Cardiac septum (tissue), 1 donor: ENCODE measurements around the gene MOGAT1. TPM values are rescaled to one million over a fixed set of nuclear protein-coding genes. Genes with fewer than 3 reads are reported as not detected.

Experiments used
- DNase-seq: peaks from one replicate; pipeline ENCODE4 v3.0.0-alpha.2; 2020; ENCODE audit warnings: low spot score
- intact Hi-C: fragments of 100-400 bp; cut with DNase I; formaldehyde crosslinking; loops from one replicate; pipeline ENCODE4 v1.14.0; 2022
- long read RNA-seq: library from polyadenylated mRNA; unstranded; transcript quantifications from one replicate; pipeline ENCODE4 v2.0.0, GENCODE V29; 2021
- total RNA-seq: library from RNA; stranded (reverse); fragmentation: NEBNext Ultra II Directional; extraction: Animal tissue kit (Norgen Biotek cat#: 25700); gene quantifications from one replicate; pipeline ENCODE4 v1.2.1, GENCODE V29; 2021
- donor health status: DM: no; HTN: no; CAD: no.

MOGAT1 gene
- total RNA-seq: 0.24 TPM
- long read RNA-seq: 0 reads

DNA sequence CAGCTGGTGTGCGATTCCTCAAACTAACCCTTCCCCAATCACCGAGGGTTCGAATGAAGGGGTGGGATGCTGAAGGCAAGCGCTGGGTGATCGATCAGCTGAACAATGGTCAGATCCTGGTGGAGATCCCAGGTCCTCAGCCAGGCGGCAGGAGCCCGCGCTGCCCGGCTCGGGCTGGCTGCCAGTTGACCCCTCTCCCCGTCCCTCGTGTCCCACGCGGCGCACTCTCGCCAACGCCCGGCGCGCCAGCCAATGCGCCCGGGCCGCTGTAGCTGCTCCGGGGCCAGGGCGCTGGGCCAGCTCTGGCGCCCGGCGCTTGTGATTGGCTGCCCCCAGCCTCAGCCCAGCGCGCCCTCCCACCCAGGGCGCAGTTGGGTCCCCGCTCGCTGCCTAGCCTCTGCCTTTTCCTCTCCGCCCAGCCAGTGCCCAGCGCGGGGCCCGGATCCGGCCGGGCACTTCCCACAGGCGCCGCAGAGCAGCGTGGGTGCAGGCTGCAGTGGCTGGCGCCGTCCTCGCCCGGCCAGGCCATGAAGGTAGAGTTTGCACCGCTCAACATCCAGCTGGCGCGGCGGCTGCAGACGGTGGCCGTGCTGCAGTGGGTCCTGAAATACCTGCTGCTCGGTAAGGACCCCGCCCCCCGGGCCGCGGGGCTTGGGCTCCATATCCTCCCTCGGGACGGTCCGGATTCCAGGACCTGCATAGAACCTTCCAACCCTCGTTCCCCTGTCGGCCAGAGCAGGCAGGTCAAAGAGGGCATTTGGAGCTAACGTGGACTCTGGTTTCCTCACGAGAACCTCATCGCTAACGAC lies at the start of gene MOGAT1:
MOGAT1 (plus strand) TSS at position 400 of the 809 bp plus-strand sequence; CDS start at position 528, 128 bp downstream.
- DNase-seq: peak; percentile 81
- intact Hi-C loops: no loop called here

DNA sequence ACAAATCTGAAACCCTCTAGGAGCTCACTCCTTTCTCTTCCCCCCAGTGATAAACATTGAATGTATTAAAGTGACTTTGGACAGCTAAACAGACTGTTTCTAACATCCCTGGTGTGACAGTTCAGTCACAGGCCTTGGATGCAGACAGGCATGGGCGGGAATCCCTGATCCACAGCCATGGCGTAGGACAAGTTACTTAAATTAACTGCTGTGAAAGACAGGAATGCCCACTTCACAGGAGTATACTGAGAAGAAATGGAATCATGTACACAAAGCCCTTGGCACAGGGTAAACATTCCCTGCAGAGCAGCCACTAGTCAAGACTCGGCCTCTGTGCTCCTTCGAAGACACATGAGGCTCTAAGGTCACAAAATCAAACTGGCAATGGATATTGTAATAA lies 49.6 kb upstream of the MOGAT1 start:
- no peak for DNase-seq
- intact Hi-C loops: no loop called here

DNA sequence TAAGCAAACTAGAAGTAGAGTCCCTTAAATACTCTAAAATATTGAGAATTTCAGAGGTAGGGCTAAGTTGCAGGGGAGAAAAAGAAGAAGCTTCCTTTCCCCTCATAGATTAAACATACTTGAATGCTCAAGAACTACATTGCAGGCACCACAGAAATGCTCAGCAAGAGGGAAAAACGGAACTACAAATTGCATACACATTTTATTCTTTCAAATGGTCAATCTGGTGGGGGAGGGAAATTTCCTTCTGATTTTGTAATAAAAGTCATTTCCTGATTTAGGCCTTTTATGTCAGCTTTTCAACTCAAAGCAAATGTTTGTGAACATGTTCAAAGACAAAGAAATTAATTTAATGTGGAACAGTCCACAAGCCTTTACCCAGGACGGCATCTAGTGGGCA lies 48.5 kb upstream of the MOGAT1 start:
- intact Hi-C loops: no loop called here
- DNase-seq: no peak

DNA sequence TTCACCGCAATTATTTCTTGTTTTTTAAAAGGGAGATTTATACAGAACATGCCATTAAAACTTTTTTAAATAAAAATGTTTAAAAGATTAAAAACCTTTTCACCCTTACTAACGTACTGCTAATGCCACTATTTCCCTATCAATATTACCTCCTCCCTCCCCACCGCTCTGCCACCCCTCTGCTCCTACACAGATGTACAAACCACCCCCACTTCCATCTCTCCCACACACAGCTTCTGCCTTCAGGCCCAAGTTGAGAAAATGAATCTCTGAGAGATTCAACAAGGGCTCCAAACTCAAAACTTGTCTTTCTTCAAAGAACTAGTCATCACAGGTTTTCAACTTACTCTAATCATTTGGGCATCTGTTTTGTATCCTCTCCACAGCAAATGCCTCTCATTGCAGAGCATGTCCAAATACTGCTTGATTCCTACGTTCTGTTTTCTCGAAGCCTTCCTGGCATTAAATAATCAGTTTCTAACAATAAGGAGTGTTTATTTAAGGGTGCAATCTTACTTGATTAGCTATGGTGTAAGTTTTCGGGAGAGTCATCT lies 47.6 kb upstream of the MOGAT1 start:
- intact Hi-C loops: no loop called here

DNA sequence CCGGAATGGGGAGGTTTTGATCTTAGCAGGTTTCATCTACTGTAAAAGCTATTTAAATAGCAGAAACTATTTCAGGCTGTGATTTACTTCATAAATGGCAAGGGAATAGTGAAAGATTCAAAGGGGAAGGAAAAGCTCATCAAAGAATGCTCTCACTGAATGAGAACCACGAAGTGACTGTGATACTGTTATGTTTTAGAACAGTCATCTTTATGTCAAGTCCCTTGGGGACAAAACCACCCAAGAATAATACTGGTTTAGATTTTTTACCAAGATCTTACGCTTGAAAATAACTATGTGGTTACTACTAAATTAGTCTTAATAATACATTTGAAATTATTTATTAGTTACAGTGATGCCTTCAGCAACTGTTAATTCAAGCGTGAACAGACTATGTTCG lies 43.7 kb upstream of the MOGAT1 start:
- DNase-seq: no peak
- intact Hi-C loops: no loop called here

More for the DNA sequence above, 47.6 kb upstream of the MOGAT1 start:
- DNase-seq: no peak

- intact Hi-C loops: no loop called here
- no peak for DNase-seq
These were observed 36.2 kb upstream of the MOGAT1 start for GRCh38 chr2:222635295-222635694.

GRCh38 chr2:222637067-222637466 lies 34.4 kb upstream of the MOGAT1 start:
- DNase-seq: no peak
- intact Hi-C loops: no loop called here

GRCh38 chr2:222641336-222641735 lies 30.1 kb upstream of the MOGAT1 start:
- no peak for DNase-seq
- intact Hi-C loops: no loop called here

DNA sequence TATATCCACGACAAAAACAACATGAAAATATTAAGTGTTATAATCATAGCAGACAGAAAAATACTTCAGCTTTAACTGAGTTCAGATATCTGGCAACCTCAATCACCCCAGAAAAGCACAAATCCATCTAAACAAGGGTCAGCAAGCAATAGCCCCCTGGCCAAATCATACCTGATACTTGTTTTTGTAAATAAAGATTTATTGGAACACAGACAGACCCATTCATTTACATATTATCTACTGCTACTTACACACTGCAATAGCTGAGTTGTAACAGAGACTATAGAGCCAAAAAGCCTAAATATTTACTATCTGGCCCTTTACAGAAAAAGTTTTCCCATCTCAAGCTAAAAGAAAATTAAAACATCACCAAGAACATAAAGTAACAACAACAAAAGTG lies 28.3 kb upstream of the MOGAT1 start:
- DNase-seq: no peak
- intact Hi-C loops: no loop called here

DNA sequence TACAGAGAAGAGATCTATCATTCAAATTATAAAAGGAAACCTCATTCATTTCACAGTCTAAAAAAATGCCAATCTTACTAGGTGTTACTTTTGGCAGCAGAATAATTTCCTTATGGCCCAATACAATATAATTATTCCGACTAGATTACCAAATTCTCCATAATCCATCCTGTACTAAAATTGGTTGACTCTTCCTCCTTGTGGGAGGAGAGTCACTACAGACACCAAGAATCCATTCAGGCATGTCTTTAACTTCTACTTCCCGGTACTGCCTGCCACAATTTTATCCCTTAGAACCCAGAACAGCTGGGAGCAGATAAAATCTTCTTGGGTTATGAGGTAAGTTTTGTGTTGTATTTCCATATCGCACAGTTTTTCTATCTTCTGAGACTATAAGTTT lies 25.4 kb upstream of the MOGAT1 start:
- intact Hi-C loops: no loop called here
- no peak for DNase-seq

DNA sequence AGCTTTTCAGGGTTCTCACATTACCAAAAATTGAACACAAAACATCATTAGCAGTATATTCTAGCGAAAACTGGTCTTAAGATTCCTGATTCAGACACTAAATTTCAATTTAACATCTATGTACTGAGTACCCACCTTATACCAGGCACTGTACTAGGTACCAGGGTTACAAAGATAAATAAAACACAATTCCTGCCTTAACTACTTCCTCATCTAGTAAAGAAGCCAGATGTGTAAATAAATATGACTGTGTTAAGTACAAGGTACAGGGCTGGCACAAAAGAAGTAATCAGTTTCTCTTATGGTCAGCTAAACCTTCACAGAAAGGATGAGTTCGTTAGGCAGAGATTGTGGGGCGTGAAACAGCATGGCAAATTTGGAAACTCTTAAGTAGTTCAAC lies 21.7 kb upstream of the MOGAT1 start:
- intact Hi-C loops: no loop called here
- DNase-seq: no peak

GRCh38 chr2:222651718-222652418 lies 19.6 kb upstream of the MOGAT1 start:
- intact Hi-C loops: no loop called here
- DNase-seq: no peak

DNA sequence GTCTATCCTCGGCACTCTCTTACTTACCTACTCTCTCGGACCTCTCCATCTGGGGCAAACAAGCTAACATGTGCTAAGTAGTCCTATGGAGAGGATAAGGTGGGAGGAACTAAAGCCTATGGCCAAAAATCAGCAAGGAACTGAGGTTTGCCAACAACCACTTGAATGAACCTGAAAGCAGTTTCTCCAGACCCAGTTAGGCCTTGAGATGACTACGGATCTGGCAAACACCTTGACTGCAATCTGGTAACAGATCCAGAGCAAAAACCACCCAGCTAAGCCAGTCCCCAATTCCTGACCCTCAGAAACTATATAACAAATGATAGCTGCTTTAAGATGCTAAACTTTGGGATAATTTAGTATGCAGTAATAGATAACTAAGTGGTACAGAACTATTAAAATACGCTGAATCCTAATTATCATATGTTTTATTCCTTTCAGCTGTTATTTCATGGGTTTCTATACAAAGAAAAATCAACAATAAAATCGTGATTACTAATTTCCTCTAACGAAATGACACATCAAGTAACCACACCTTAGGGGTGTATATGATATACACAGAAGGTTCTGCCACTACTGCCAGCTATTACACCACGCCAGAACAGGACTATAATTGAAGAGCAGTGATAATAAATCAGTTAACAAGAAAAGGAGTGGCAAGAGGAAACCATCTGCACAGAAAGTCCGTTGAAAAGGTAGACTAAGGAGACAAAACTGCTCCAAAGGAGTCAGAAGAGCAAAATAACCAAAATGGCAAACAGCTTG lies 18.8 kb upstream of the MOGAT1 start:
- no peak for DNase-seq
- intact Hi-C loops: no loop called here

- intact Hi-C loops: no loop called here
- no peak for DNase-seq
These were observed 18.2 kb upstream of the MOGAT1 start for GRCh38 chr2:222653280-222653679.

DNA sequence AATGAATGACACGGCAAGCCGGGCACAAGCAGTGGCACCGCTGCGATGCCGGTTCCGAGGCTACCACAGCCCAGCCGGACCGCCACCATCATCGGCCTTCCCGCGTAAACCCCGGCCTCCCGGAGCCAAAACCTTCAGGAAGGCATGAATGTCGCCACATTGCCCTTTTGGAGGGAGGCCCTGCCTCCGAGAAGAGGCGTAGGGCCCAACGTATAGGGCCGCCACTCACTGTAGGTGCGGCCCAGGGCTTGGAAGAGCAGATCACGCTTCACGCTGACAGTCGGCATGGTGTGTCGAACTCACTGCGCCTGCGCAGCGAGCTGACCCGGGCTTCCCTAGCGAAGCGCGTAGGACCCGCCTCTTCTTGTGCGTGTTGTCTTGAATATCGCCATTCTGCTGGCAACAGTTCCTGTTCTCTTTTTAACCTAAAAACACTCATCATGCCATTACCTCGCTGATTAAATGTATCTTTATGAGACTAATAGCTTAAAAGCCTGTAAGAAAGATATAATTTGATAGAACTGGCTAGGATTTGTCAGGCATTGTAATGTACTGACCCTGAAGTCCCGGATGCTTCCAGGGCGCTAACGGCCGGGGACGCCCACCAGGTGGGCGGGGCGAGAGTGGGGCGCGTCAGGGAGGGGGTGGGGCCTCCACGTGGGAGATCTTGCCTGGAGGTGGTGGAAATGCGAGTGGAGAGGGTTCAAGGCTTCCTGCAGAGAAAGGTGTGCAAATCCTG lies 15.5 kb upstream of the MOGAT1 start, which contains the start of gene FARSB:
FARSB (minus strand) TSS at position 306 of the 739 bp plus-strand sequence; CDS start at position 287, 19 bp downstream.
- intact Hi-C loops: no loop called here
- peak; percentile 97 for DNase-seq

GRCh38 chr2:222656526-222657446 lies 14.7 kb upstream of the MOGAT1 start:
- intact Hi-C loops: no loop called here
- no peak for DNase-seq

GRCh38 chr2:222663479-222663878 lies 8.0 kb upstream of the MOGAT1 start:
- DNase-seq: no peak
- intact Hi-C loops: no loop called here

GRCh38 chr2:222668494-222669154 lies 2.8 kb upstream of the MOGAT1 start:
- no peak for DNase-seq
- intact Hi-C loops: no loop called here
